LHCN-M2 (cell line): ENCODE measurements around the gene DDAH1. TPM values are rescaled to one million over a fixed set of nuclear protein-coding genes. Genes with fewer than 3 reads are reported as not detected.

Experiments used
- DNase-seq: peaks from one replicate; pipeline ENCODE4 v3.0.0-alpha.2; 2012; ENCODE audit warnings: low read depth
- total RNA-seq: library from RNA; depleted of rRNA; stranded (reverse); fragments of >200 nt; gene quantifications from 2 replicates; pipeline ENCODE4 v1.2.3, GENCODE V29; 2014

Gene DDAH1
- total RNA-seq, 1 experiment from 2014 or later: 49.4 TPM

- no peak for DNase-seq
Observed at GRCh38 chr1:85394130-85394529, 70.8 kb downstream of the DDAH1 start.

- no peak for DNase-seq
Observed at GRCh38 chr1:85393490-85393889, 71.5 kb downstream of the DDAH1 start.

GRCh38 chr1:85388416-85388815 is 76.5 kb downstream of the DDAH1 start:
- no peak for DNase-seq

GRCh38 chr1:85387781-85388180 is 77.2 kb downstream of the DDAH1 start:
- no peak for DNase-seq

GRCh38 chr1:85386068-85386722 is 78.8 kb downstream of the DDAH1 start:
- no peak for DNase-seq

- peak; percentile 39 for DNase-seq
Observed at GRCh38 chr1:85379203-85380136, 85.5 kb downstream of the DDAH1 start.

- DNase-seq: no peak
Observed at GRCh38 chr1:85378534-85378933, 86.4 kb downstream of the DDAH1 start.

GRCh38 chr1:85376356-85376755 is 88.6 kb downstream of the DDAH1 start:
- DNase-seq: no peak

GRCh38 chr1:85375493-85375892 is 89.5 kb downstream of the DDAH1 start:
- DNase-seq: no peak

- DNase-seq: peak; percentile 75
Observed at GRCh38 chr1:85374160-85374559, 90.8 kb downstream of the DDAH1 start.

- no peak for DNase-seq
Observed at GRCh38 chr1:85373378-85373708, 91.6 kb downstream of the DDAH1 start.

GRCh38 chr1:85372683-85373377 is 92.1 kb downstream of the DDAH1 start:
- DNase-seq: peak; percentile 47

- DNase-seq: no peak
Observed at GRCh38 chr1:85371021-85371420, 93.9 kb downstream of the DDAH1 start.

GRCh38 chr1:85368073-85368770 is 96.7 kb downstream of the DDAH1 start:
- DNase-seq: no peak

GRCh38 chr1:85366391-85367170 is 98.4 kb downstream of the DDAH1 start:
- peak; percentile 84 for DNase-seq

GRCh38 chr1:85365851-85366250 is 99.1 kb downstream of the DDAH1 start:
- DNase-seq: no peak

- no peak for DNase-seq
Observed at GRCh38 chr1:85363521-85363920, 101.4 kb downstream of the DDAH1 start.

GRCh38 chr1:85363092-85363491 is 101.9 kb downstream of the DDAH1 start:
- DNase-seq: no peak

- DNase-seq: no peak
Observed at GRCh38 chr1:85361606-85362296, 103.2 kb downstream of the DDAH1 start.
